Activated B cell treated with CpG ODN at 0.5 μM for 24 hours (primary cell): ENCODE results near the gene CDKN1B. TPM values are rescaled to one million over a fixed set of nuclear protein-coding genes. Genes with fewer than 3 reads are reported as not detected.
"Not testable (repeated sequence)": the region's sequence is repeated elsewhere in the genome, so short reads cannot be mapped to it uniquely, and the experiment has no call there.

Experiments
- ATAC-seq: fragments of 200-7000 bp; cut with Tn5 transposase; one replicate; pipeline ENCODE4 v1.10.0; 2021; ENCODE audit warnings: low read depth, mild to moderate bottlenecking, moderate library complexity
- CTCF ChIA-PET: fragments of 350-600 bp; sonication (Branson Sonifier 250); formaldehyde crosslinking; loops from one replicate; lab custom pipeline; 2021; ENCODE audit warnings: antibody characterized with exemption; lab: Charles Lee
- POLR2A ChIA-PET: fragments of 350-600 bp; sonication (Branson Sonifier 250); formaldehyde crosslinking; loops from one replicate; lab custom pipeline; 2021; ENCODE audit warnings: antibody characterized with exemption; lab: Charles Lee
- DNase-seq: peaks from one replicate; pipeline ENCODE4 v3.0.0; 2022
- H3K27ac Mint-ChIP-seq: one replicate; pipeline ENCODE4 v1.8.0; 2020; ENCODE audit warnings: mixed read lengths
- H3K27me3 Mint-ChIP-seq: one replicate; pipeline ENCODE4 v1.8.0; 2021; ENCODE audit warnings: mixed read lengths
- H3K36me3 Mint-ChIP-seq: one replicate; pipeline ENCODE4 v1.8.0; 2021; ENCODE audit warnings: low read depth, mixed read lengths
- H3K4me1 Mint-ChIP-seq: one replicate; pipeline ENCODE4 v1.8.0; 2021; ENCODE audit warnings: mixed read lengths
- H3K4me3 Mint-ChIP-seq: one replicate; pipeline ENCODE4 v1.8.0; 2020; ENCODE audit warnings: mild to moderate bottlenecking, mixed read lengths
- H3K9me3 Mint-ChIP-seq: one replicate; pipeline ENCODE4 v1.8.0; 2020; ENCODE audit warnings: mixed read lengths
- intact Hi-C: fragments of 100-400 bp; cut with micrococcal nuclease; formaldehyde crosslinking; loops from one replicate; pipeline ENCODE4 v1.15.1; 2024
- total RNA-seq: library from RNA; stranded (reverse); gene quantifications from 2 replicates; pipeline ENCODE4 v1.2.3, GENCODE V29; 2022
- TF ChIP-seq, protein P1 (sequence below): fragments of 200-600 bp; IDR thresholded peaks from one replicate; pipeline ENCODE4 v1.8.0; 2022; ENCODE audit warnings: antibody characterized with exemption, mild to moderate bottlenecking

CDKN1B gene
- total RNA-seq, 1 donor from 2014 or later: 56.6 TPM

DNA sequence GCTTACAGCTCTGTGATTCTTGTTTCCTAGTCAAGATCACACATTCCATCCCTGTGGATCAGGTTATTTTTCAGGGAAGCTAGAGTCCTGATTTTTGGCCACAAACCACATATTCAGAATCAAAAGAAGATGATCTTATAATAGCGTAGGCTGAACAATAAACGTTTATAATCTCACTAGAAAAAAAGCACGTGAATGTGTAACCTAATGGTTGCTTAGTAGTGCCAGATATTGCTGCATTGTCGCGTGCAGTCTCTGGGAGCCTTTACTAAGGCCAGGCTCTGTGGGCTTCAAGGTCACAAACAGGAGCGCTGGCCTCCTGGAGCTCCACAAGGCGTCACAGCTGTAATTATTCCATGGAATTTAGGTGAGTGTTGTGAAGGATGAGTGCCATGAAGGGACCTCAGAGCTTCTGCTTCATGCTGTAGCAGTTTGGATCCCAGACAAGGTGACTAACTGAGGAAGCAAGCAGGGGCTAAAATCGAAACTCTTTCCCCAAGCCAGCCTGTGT lies 17.4 kb downstream of the CDKN1B start:
- POLR2A ChIA-PET: interaction anchor here (1.0 to 3.2 kb wide), 5 partner anchors 9 to 89 kb away, joined by 5 to 20 read pairs (median 8); no protein-coding TSS in a partner anchor
- H3K36me3 Mint-ChIP-seq: peaks cover 4% of the 10 kb centered on the region
- H3K27ac Mint-ChIP-seq: no peak overlapping the region
- DNase-seq (no peak), ATAC-seq (no peak)
- TF ChIP-seq, protein P1, sequence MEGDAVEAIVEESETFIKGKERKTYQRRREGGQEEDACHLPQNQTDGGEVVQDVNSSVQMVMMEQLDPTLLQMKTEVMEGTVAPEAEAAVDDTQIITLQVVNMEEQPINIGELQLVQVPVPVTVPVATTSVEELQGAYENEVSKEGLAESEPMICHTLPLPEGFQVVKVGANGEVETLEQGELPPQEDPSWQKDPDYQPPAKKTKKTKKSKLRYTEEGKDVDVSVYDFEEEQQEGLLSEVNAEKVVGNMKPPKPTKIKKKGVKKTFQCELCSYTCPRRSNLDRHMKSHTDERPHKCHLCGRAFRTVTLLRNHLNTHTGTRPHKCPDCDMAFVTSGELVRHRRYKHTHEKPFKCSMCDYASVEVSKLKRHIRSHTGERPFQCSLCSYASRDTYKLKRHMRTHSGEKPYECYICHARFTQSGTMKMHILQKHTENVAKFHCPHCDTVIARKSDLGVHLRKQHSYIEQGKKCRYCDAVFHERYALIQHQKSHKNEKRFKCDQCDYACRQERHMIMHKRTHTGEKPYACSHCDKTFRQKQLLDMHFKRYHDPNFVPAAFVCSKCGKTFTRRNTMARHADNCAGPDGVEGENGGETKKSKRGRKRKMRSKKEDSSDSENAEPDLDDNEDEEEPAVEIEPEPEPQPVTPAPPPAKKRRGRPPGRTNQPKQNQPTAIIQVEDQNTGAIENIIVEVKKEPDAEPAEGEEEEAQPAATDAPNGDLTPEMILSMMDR: no peak
- no peaks in the 10 kb centered on the region for H3K9me3 Mint-ChIP-seq
- H3K4me1 Mint-ChIP-seq: peaks cover 13% of the 10 kb centered on the region
- no peaks in the 10 kb centered on the region for H3K27me3 Mint-ChIP-seq
- H3K4me3 Mint-ChIP-seq: no peak overlapping the region
- CTCF ChIA-PET: interaction anchor here (1.0 to 5.2 kb wide), 4 partner anchors 17 to 357 kb away, joined by 3 to 148 read pairs (median 72); no protein-coding TSS in a partner anchor
- intact Hi-C loops: loop anchor here (10.0 kb wide), 1 partner anchor 700 kb away; no protein-coding TSS in a partner anchor

DNA sequence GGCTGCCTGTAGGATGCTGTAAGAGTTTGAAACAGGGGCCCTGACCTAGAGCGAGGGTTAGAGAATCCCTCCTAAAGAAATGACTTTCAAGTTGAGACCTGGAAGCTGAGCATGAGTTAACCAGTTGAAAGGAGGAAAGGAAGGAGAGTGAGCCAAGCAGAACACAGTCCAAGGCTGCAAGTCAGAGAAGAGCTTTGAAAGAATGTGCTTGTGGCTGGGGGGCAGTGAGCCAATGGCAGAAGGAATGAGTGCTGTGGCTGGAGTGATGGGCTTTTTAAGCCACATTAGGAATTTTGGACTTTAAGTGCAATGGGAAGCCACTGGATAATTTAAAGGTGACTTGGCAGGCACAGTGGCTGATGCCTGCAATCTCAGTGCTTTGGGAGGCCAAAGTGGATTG lies 18.1 kb downstream of the CDKN1B start:
- intact Hi-C loops: loop anchor here (10.0 kb wide), 1 partner anchor 700 kb away; no protein-coding TSS in a partner anchor
- Mint-ChIP-seq H3K4me3 (no peak overlapping the region), H3K27me3 (no peaks in the 10 kb centered on the region), H3K27ac (peak overlapping the region; percentile 8), H3K4me1 (peaks cover 13% of the 10 kb centered on the region), H3K9me3 (no peaks in the 10 kb centered on the region), H3K36me3 (peaks cover 4% of the 10 kb centered on the region)
- DNase-seq (no peak), ATAC-seq (no peak)
- CTCF ChIA-PET: interaction anchor here (0.6 to 5.2 kb wide), 6 partner anchors 18 to 1733 kb away, joined by 3 to 148 read pairs (median 20); no protein-coding TSS in a partner anchor
- TF ChIP-seq, protein P1: no peak
- POLR2A ChIA-PET: interaction anchor here (1.5 to 3.2 kb wide), 4 partner anchors 10 to 90 kb away, joined by 5 to 42 read pairs (median 14); partner anchors contain the start of gene CDKN1B

DNA sequence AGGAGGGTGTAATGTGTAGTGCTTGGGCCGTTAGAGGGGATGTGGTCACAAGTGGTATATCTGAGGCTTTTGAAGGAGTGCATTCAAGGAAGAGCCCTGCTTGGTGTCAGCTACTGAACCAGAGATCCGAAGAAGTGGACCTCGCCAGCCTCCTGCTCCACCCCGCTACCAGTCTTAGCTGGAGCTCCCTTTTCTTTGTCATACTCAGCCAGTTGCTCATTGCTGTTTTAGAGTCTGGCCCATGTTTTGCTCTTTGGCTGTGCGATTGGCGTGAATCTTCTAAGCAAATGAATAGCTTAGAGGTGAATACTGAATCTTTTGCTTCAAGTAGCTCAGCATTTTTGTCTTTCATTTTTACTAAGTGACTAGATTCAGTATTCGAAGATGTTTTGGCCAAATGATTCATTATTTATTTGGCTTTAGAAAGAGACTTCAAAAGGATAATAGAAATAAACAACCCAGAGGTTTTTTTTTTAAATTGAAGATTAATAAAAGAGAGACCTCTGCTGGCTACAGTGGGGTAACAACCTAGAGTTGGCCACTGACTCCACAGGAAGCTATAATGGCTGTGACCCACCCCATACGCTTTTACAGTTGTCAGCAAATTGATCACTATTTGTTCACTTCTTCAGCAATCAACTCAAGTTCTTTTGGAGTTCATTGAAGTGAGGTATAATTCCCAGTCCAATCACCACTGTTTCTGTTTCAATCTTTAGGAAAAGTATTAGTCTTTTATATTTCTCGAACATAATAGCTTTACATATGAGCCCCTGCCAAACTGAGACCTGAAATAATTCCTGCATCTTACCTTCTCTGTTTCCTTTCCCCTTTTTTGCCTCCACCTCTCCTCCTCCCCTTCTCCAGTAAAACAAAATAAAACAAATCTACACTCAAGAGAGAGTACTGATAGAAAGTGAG lies 19.9 kb downstream of the CDKN1B start:
- TF ChIP-seq, protein P1: peak; percentile 19
- no peaks in the 10 kb centered on the region for H3K27me3 Mint-ChIP-seq
- H3K4me1 Mint-ChIP-seq: peaks cover 13% of the 10 kb centered on the region
- ChIA-PET POLR2A (interaction anchor here (0.5 to 3.2 kb wide), 17 partner anchors 12 to 380 kb away, joined by 3 to 70 read pairs (median 7); partner anchors contain the start of genes BORCS5, CDKN1B and DUSP16), CTCF (interaction anchor here (0.6 to 5.2 kb wide), 58 partner anchors 9 to 990 kb away, joined by 3 to 148 read pairs (median 4); partner anchors contain the start of genes BORCS5, DUSP16 and MANSC1)
- peak overlapping the region; percentile 72 for H3K27ac Mint-ChIP-seq
- DNase-seq: peak; percentile 19
- no peaks in the 10 kb centered on the region for H3K9me3 Mint-ChIP-seq
- peak; percentile 91 for ATAC-seq
- no peaks in the 10 kb centered on the region for H3K36me3 Mint-ChIP-seq
- peak overlapping the region; percentile 30 for H3K4me3 Mint-ChIP-seq
- intact Hi-C loops: loop anchor here (1.0 to 10.0 kb wide), 7 partner anchors 12 to 702 kb away; partner anchors contain the start of gene GPR19

DNA sequence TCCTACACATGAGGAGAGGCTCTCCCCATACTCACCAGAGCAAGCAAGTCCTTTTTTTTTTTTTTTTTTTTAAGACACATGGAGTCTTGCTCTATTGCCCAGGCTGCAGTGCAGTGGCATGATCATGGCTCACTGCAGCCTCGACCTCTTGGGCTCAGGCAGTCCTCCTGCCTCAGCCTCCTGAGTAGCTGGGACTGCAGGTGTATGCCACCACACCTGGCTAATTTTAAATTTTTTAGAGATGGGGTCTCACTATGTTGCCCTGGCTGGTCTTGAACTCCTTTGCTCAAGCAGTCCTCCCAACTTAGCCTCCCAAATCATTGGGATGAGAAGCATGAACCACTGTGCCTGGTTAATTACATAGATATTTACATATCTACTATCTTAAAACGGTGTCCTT lies 21.0 kb downstream of the CDKN1B start:
- H3K4me3 Mint-ChIP-seq, H3K27me3 Mint-ChIP-seq, H3K36me3 Mint-ChIP-seq, DNase-seq, H3K9me3 Mint-ChIP-seq, H3K27ac Mint-ChIP-seq, ATAC-seq: not testable (repeated sequence)
- peaks cover 13% of the 10 kb centered on the region for H3K4me1 Mint-ChIP-seq
- POLR2A ChIA-PET: interaction anchor here (2.0 to 3.2 kb wide), 3 partner anchors 14 to 93 kb away, joined by 20 to 70 read pairs (median 42); partner anchors contain the start of gene CDKN1B
- intact Hi-C loops: loop anchor here (10.0 kb wide), 1 partner anchor 703 kb away; no protein-coding TSS in a partner anchor
- CTCF ChIA-PET: interaction anchor here (0.6 to 5.2 kb wide), 20 partner anchors 8 to 991 kb away, joined by 3 to 148 read pairs (median 6); no protein-coding TSS in a partner anchor

DNA sequence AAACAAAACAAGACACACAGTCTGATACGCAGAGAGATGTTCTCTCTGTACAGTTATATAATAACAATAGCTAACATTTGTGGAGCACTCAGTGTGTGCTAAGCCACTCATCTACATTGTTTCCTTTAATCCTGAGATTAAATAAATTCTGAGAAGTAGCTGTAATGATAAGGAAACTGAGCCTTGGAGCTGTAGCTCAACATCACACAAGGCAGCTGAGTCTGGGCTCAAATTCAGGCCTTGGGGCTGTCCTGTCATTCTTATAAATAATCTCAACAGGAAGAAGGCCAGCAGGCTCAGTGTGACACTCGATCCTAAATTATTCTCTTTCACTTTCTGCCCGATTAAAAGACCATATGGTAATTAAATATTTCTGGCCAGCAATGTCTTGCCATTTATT lies 24.5 kb downstream of the CDKN1B start:
- intact Hi-C loops: no loop called here

More for the DNA sequence above, 24.5 kb downstream of the CDKN1B start:
- Mint-ChIP-seq H3K9me3 (no peaks in the 10 kb centered on the region), H3K36me3 (no peaks in the 10 kb centered on the region), H3K4me1 (peaks cover 11% of the 10 kb centered on the region), H3K27ac (no peak overlapping the region), H3K4me3 (no peak overlapping the region), H3K27me3 (no peaks in the 10 kb centered on the region)
- ChIA-PET CTCF (no interaction called here), POLR2A (interaction anchor here (1.7 kb wide), 1 partner anchor 16 kb away, joined by 3 read pairs; no protein-coding TSS in a partner anchor)
- ATAC-seq (no peak), DNase-seq (no peak)
- TF ChIP-seq, protein P1: no peak
